Effector memory CD4-positive, alpha-beta T cell (primary cell): ENCODE data around the gene GNPTAB.
"Not testable (repeated sequence)": the region's sequence is repeated elsewhere in the genome, so short reads cannot be mapped to it uniquely, and the experiment has no call there.

Experiments
- DNase-seq, 3 donors: peaks; one replicate each; pipeline ENCODE4 v3.0.0-alpha.2; 2020
- H3K27ac ChIP-seq: 2 replicates; pipeline ENCODE4 v1.7.0; 2013; ENCODE audit warnings: mild to moderate bottlenecking, low read length, moderate library complexity; ENCODE audit not compliant: insufficient read depth, poor library complexity, severe bottlenecking
- H3K27me3 ChIP-seq: replicated peaks from 2 replicates; pipeline ENCODE4 v1.7.0; 2013; ENCODE audit warnings: mild to moderate bottlenecking, low read length; ENCODE audit not compliant: insufficient read depth, control insufficient read depth, poor library complexity, severe bottlenecking
- H3K36me3 ChIP-seq: 2 replicates; pipeline ENCODE4 v1.7.0; 2013; ENCODE audit warnings: mild to moderate bottlenecking, low read length, moderate library complexity; ENCODE audit not compliant: control insufficient read depth, insufficient read depth
- H3K4me1 ChIP-seq: 2 replicates; pipeline ENCODE4 v1.7.0; 2013; ENCODE audit warnings: low read length, mild to moderate bottlenecking; ENCODE audit not compliant: control insufficient read depth, insufficient read depth, poor library complexity, severe bottlenecking
- H3K4me3 ChIP-seq: 2 replicates; pipeline ENCODE4 v1.7.0; 2013; ENCODE audit warnings: low read length, low read depth, mild to moderate bottlenecking; ENCODE audit not compliant: insufficient read depth, poor library complexity, severe bottlenecking
- H3K9me3 ChIP-seq: 2 replicates; pipeline ENCODE4 v1.7.0; 2013; ENCODE audit warnings: mild to moderate bottlenecking, low read length, moderate library complexity; ENCODE audit not compliant: control insufficient read depth

GNPTAB gene

DNA sequence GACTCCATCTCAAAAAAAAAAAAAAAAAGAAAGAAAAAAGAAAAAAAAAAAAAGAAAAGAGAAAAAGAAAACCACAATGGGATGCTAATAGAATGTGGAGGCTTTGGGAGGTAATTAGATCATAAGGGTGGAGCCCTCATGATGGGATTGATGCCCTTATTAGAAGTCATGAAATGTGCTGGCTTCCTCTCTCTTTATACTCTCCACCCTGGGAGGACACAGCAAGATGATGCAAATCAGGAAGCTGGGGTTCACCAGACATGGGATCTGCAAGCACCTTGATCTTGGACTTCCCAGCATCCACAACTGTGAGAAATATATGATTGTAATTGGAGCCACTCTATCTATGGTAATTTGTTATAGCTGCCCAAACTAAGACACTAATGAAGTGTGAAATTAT is 33.2 kb upstream of the GNPTAB start:
- DNase-seq, result no peak
- Histone ChIP-seq H3K27me3 (no peaks in the 10 kb centered on the region), H3K4me3 (no peak overlapping the region), H3K27ac (no peak overlapping the region), H3K36me3 (no peaks in the 10 kb centered on the region), H3K4me1 (no peaks in the 10 kb centered on the region), H3K9me3 (no peaks in the 10 kb centered on the region)

DNA sequence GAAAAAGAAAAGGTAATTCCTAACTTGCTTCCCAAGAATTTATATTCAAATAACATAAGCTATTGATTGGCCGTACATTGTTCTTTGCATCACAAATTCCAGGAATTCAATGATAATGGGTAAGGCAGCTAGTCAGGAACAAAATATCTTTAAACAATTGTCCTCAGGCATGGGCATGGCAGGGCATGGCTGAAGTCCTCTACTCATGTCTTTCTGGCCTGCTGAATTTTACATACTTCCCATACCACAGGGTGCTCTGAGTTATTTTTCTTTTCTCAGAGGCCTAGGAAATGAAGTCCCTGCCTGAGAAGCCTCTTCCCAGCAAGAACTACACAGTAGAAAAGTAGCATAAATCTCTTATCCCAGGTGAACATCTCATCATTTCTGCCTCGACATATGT is 31.5 kb upstream of the GNPTAB start:
- no peak for DNase-seq
- H3K27ac ChIP-seq, result no peak overlapping the region
- no peak overlapping the region for H3K4me3 ChIP-seq
- no peaks in the 10 kb centered on the region for H3K27me3 ChIP-seq
- H3K36me3 ChIP-seq, result no peaks in the 10 kb centered on the region
- no peaks in the 10 kb centered on the region for H3K9me3 ChIP-seq
- no peaks in the 10 kb centered on the region for H3K4me1 ChIP-seq

DNA sequence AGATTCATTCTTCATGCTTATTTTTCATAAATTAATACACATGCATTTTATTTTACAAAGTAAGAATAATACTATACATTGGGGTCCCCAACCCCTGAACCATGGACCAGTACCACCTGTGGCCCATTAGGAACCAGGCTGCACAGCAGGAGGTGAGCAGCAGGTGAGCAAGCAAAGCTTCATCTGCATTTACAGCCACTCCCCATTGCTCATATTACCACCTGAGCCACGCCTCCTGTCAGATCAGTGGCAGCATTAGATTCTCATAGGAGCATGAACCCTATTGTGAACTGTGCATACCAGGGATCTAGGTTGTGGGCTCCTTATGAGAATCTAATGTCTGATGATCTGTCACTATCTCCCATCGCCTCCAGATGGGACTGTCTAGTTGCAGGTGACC is 30.9 kb upstream of the GNPTAB start:
- H3K36me3 ChIP-seq, H3K27ac ChIP-seq, DNase-seq, H3K27me3 ChIP-seq, H3K4me3 ChIP-seq, H3K4me1 ChIP-seq, H3K9me3 ChIP-seq: not testable (repeated sequence)

- H3K36me3 ChIP-seq, result no peaks in the 10 kb centered on the region
- H3K27me3 ChIP-seq, result no peaks in the 10 kb centered on the region
- no peaks in the 10 kb centered on the region for H3K4me1 ChIP-seq
- no peak overlapping the region for H3K4me3 ChIP-seq
- no peak for DNase-seq
- no peaks in the 10 kb centered on the region for H3K9me3 ChIP-seq
- no peak overlapping the region for H3K27ac ChIP-seq
These were observed 29.2 kb upstream of the GNPTAB start for GRCh38 chr12:101859664-101860607.

DNA sequence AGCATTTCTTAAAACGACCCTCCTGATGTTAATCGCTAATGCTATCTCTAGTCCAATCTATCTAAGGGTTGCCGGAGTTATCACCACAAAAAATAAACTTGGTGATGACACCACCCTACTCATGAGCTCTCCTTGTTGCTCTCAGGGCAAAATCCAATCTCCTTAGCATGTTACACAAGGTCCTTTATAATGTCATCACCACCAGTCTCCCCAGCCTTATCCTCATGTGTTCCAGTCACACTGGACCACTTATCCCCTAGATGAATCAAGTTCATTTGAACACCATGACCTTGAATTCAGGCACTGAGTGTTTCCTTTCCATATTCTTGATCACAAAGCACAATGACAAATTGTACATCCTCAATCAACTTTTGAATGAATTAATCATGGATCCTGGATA is 27.6 kb upstream of the GNPTAB start:
- Histone ChIP-seq H3K4me3 (no peak overlapping the region), H3K27ac (no peak overlapping the region), H3K36me3 (no peaks in the 10 kb centered on the region), H3K4me1 (no peaks in the 10 kb centered on the region), H3K9me3 (no peaks in the 10 kb centered on the region), H3K27me3 (no peaks in the 10 kb centered on the region)
- DNase-seq, result no peak

GRCh38 chr12:101857043-101857558 is 26.3 kb upstream of the GNPTAB start:
- no peaks in the 10 kb centered on the region for H3K9me3 ChIP-seq
- no peaks in the 10 kb centered on the region for H3K36me3 ChIP-seq
- no peak for DNase-seq
- no peak overlapping the region for H3K4me3 ChIP-seq
- no peak overlapping the region for H3K27ac ChIP-seq
- H3K4me1 ChIP-seq, result no peaks in the 10 kb centered on the region
- H3K27me3 ChIP-seq, result no peaks in the 10 kb centered on the region

GRCh38 chr12:101856614-101857013 is 25.9 kb upstream of the GNPTAB start:
- H3K27ac ChIP-seq, DNase-seq, H3K4me3 ChIP-seq, H3K27me3 ChIP-seq, H3K9me3 ChIP-seq, H3K36me3 ChIP-seq, H3K4me1 ChIP-seq: not testable (repeated sequence)

- no peak for DNase-seq
- Histone ChIP-seq H3K27me3 (no peaks in the 10 kb centered on the region), H3K36me3 (no peaks in the 10 kb centered on the region), H3K9me3 (no peaks in the 10 kb centered on the region), H3K4me1 (no peaks in the 10 kb centered on the region), H3K4me3 (no peak overlapping the region), H3K27ac (no peak overlapping the region)
These were observed 25.2 kb upstream of the GNPTAB start for GRCh38 chr12:101855976-101856375.

DNA sequence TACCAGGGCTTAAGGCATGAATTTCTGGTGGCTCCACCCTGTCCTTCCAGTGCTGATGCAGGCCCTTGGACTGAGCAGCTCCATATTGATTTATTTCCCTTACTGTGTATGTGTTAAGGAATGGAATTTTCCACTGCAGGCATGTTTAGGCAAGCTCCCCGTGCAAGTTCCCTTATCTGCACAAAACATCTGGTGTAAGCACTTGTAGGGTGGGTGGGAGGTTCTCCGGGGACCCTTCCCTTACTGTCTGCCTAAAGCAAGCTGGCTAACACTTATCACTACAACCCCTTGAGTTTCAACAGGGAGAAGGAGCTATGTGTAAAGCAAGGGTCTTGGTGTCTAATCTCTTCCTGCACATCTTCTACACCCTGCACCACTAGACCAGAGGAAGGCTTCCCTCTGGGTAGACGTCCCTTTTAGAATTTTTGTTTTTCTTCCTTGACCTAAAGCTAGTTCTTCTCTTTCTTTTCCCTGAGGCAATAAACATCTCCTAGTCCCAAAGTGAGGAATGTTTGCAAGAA is 24.7 kb upstream of the GNPTAB start:
- no peaks in the 10 kb centered on the region for H3K4me1 ChIP-seq
- H3K27me3 ChIP-seq, result no peaks in the 10 kb centered on the region
- no peak for DNase-seq
- H3K27ac ChIP-seq, result no peak overlapping the region
- no peak overlapping the region for H3K4me3 ChIP-seq
- no peaks in the 10 kb centered on the region for H3K36me3 ChIP-seq
- no peaks in the 10 kb centered on the region for H3K9me3 ChIP-seq

DNA sequence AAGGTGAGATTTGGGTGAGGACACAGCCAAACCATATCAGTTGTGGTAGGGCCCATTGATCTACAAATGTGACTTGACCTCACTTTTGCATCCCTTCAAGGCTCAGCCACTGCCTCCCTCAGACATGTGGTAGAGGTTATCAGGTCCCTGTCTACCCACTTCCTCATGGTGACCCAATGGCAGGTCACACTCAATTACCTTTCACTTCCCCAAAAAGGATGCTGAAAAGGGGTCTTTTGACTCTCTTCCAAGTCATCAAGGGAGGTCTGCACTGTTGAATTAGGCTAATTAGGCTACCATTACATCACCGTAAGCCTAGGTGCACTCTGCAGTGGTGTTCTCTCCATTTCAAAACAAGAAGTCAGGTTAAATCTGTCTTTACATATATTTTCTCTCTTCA is 24.0 kb upstream of the GNPTAB start:
- no peak for DNase-seq
- H3K27ac ChIP-seq, result no peak overlapping the region
- no peak overlapping the region for H3K4me3 ChIP-seq
- H3K36me3 ChIP-seq, result no peaks in the 10 kb centered on the region
- no peaks in the 10 kb centered on the region for H3K4me1 ChIP-seq
- no peaks in the 10 kb centered on the region for H3K9me3 ChIP-seq
- no peaks in the 10 kb centered on the region for H3K27me3 ChIP-seq
